GM18519 (cell line): ENCODE data around the gene TLN1.

ENCODE experiments used
- ATAC-seq: cut with Tn5 transposase; IDR thresholded peaks from one replicate; pipeline ENCODE4 v1.9.1; 2021; ENCODE audit warnings: mild to moderate bottlenecking, moderate library complexity; ENCODE audit not compliant: unreplicated experiment, low FRiP score

Gene TLN1

DNA sequence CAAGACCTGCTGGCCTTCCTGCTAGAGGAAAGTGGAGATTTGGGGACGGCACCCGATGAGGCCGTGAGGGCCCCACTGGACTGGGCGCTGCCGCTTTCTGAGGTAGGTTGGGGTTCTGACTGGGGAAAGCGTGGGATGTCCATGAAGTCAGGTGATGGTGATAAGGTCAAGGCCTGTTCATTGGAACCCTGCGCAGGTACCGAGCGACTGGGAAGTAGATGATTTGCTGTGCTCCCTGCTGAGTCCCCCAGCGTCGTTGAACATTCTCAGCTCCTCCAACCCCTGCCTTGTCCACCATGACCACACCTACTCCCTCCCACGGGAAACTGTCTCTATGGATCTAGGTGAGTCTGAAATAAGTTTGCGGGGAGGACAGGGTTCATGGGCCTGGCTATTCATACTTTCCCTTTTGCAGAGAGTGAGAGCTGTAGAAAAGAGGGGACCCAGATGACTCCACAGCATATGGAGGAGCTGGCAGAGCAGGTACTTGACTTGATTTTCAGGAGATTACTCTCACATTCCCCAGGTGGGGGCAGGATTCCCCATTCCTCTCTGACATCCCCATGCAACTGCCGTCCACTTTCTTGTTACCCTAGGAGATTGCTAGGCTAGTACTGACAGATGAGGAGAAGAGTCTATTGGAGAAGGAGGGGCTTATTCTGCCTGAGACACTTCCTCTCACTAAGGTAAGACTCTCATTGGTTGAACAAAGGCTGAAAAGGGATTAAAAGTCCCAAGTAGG is 976 bp upstream of the TLN1 start:
- no peak for ATAC-seq

GRCh38 chr9:35731415-35732184 is 395 bp downstream of the TLN1 start:
- ATAC-seq = no peak

- ATAC-seq = no peak
Measured at GRCh38 chr9:35730486-35730854, 1.5 kb downstream of the TLN1 start.

DNA sequence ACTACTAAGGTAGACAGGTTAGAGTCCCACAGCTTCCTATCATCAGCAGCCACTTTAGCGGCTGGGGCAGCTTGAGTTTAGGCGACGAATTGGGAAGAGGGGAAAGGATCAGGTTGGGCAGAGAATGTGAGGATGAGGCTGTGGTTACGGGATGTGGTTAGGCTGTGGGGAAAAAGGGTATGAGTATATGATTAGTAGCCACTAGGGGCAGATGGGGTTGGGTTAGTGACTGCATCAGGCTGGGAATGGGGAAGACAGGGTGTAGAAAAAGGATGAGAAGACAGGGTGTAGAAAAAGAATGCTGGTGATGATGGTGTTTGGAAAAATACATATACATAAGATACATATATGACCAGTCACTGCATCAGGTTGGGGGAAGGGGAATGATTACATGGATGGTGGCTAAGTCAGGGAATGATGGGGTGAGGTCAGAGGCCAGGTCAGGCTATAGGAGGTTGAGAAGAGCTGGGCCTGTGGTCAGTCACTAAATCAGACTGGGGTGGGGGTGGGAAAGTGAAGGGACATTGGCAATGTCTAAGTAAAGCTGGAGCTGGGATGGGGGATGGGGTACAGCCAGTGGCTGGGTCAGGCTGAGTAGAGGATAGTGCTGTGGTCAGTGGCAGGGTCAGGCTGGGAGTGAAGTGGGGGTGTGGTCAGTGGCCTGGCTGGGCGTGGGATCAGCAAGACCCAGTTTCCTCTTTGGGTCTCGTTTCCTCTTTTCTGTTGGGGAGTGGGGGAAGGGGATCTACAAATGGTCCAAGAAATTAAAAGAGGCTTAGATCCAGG is 2.1 kb downstream of the TLN1 start:
- ATAC-seq = no peak

DNA sequence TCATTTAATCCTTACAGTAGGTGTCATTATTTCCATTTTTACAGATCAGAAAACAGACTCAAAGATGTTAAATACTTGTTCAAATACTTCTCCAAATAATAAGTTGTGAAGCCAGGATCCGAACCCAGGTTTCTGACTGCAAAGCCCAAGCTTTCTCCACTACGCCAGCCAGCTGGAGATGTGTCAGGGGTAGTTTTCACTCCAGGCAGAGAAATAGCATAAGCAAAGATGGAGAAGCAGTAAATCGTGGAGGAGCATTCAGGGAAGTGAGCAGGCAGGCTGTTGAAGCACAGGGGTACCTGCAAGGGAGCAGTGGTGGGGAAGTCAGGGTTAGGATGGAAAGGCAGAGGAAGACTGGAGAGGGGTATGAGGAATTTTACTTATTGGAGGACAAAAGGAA is 2.9 kb downstream of the TLN1 start:
- no peak for ATAC-seq

GRCh38 chr9:35728041-35728971 is 3.7 kb downstream of the TLN1 start:
- no peak for ATAC-seq

DNA sequence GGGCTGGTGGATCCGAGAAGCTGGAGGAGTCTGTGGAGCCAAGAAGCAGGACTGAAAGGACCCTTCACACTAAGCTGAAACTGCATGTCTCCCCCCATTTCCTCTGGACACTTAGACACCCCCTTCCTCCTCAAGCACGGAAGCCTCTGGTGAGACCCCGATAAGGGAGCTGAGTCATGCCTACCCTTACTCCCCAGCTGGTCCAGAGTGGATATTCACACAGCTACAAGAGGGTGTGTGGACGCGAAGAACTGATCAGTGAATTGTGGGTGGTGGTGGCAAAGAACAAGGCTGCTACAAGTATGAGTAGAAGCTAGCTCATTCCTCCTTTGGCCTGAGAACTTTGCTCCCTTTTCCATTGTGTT is 4.3 kb downstream of the TLN1 start:
- no peak for ATAC-seq

- no peak for ATAC-seq
Measured at GRCh38 chr9:35726931-35727330, 5.1 kb downstream of the TLN1 start.

DNA sequence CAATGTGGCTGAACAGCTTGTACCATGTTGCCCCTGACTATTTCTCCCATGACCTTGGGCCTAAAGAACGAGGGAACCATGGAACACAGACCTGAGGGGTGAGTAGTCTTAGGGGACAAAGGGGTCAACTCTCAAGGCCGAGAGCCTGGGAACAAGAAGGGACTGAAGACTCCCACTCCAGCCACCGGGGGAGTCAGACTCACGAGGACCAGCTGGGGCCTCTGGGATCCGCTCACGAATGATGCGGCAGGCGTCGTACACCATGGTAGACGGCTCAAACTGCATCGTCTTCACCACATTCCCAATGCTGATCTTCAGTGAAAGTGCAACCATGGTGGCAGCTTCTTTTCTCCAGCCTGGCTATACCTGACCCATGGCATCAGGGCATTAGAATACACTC is 6.6 kb downstream of the TLN1 start:
- ATAC-seq = no peak

GRCh38 chr9:35723908-35724307 is 8.1 kb downstream of the TLN1 start:
- ATAC-seq = no peak

DNA sequence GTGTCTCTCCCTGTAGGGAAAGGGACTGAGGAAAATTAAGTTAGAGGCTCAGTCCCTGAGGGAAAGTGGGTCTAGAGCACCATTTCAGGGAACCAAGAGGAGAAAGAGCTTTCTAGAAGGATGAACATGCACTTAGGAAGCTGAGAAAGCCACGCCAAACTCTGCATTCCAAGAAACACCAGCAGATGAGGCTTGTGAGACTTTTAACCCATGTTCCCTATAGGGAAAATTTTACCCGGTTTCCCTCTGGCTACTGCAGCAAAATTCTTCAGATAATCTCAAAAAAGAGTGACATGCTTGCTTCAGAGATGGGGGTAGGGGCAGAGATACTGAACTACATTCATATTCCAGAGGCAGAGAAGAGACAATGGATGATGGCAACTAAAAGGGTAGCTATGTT is 8.6 kb downstream of the TLN1 start:
- no peak for ATAC-seq

GRCh38 chr9:35719546-35719945 is 12.4 kb downstream of the TLN1 start:
- no peak for ATAC-seq

DNA sequence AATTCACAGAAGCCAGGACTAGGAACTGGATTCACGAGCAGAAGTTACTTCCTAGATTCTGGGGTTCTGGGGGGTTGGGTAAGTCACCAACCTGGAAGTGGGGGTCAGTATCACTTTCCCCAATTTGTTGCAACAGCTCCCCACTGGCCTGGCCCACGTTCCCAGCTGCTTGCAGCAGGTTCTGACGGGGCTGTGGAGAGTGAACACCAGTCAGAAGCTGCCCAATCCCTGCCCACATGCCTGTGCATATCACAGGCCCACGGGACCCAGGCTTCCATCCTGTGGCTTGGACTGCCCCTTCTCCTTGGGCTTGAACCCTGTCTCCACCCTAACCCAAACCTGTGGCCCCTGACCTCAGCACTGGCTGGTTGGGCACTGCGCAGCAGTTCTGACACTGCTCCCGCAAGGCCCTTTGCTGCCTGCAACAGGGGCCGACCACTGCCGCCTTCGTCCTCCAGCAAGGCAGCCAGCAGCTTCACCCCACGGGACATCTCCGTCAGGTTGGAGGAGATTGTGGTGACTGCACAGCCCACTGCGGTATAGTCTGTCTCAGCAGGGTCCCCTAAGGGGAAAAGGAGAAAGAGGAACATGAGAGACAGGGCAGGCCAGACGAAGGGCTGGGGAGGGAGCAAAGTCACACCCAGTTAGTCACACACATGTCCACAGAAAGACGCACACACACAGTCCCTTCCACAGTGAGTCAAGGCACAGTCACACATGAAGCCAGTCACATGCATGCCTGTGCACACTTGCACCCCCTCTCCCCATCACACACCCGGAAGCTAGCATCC is 13.1 kb downstream of the TLN1 start:
- no peak for ATAC-seq

- no peak for ATAC-seq
Measured at GRCh38 chr9:35717132-35717870, 14.7 kb downstream of the TLN1 start.

- ATAC-seq = no peak
Measured at GRCh38 chr9:35716230-35716629, 15.8 kb downstream of the TLN1 start.

- no peak for ATAC-seq
Measured at GRCh38 chr9:35714579-35715252, 17.3 kb downstream of the TLN1 start.

DNA sequence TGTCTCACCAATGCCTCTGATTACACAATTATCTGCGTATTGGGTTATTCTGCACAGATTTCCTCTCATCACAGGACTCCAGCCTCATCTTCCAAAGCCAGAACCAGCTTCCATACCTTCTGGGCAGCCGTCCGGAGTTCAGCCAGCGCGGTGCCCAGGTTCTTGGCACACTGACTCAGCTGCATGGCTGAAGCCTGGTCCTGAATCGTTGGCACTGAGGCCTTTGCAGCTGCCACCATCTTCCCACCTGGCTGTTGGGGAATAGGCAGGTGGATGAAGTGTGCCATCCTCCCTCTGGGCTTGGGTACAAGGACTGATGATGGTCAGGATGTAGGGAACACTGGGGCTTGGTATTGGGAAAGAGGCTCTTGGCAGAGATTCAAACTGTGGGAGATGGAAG is 17.9 kb downstream of the TLN1 start:
- no peak for ATAC-seq

DNA sequence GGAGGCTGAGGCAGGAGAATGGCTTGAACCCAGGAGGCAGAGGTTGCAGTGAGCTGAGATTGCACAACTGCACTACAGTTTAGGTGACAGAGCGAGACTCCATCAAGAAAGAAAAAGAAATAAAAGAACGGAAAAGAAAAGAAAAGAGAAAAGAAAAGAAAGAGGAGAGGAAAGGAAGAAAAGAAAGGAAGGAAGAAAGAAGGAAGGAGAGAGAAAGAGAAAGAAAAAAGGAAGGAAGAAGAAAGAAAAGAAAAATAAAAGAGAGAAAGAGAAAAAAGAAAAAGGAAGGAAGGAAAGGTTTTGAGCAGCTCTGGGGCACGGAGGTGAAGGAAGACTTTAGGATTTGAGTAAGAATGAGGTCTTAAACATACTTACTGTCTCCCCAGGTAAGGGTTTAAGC is 18.4 kb downstream of the TLN1 start:
- no peak for ATAC-seq
